Measurements from ENCODE around the gene PGM1. TPM values are rescaled to one million over a fixed set of nuclear protein-coding genes. Genes with fewer than 3 reads are reported as not detected.

Gene PGM1
- total RNA-seq, 1 experiment from 2014 or later: 67.1 TPM

DNA sequence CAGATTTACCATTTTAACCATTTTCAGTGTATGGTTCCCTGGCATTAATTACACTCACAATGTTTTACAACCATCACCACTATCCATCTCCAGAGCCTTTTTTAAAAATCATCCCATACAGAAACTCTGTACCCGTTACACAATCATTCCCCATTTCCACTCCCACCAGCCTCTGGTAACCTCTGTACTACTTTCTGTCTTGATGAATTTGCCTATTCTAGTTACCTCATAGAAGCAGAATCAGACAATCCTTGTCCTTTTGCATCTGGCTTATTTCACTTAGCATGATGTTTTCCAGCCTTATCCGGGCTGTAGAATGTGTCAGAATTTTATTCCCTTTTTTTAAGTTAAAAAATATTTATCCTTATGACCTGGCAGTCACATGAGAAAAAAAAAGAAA is 33.0 kb downstream of the PGM1 start:
- DNase-seq: no peak
- H3K9me2 ChIP-seq (replicated peaks; ENCODE audit: insufficient read depth, low read length): no peaks in the 10 kb centered on the region
- peaks cover 1% of the 10 kb centered on the region; the same call in 1 of the 2 replicates for H3K36me3 ChIP-seq (ENCODE audit: insufficient read depth, low read length)
- no peak overlapping the region for H3K9ac ChIP-seq (ENCODE audit: low read length)
- H3K4me3 ChIP-seq (ENCODE audit: low read length): no peak overlapping the region
- H3K4me2 ChIP-seq (ENCODE audit: low read depth, low read length, poor library complexity, severe bottlenecking): no peak overlapping the region
- no peaks in the 10 kb centered on the region for H3K4me1 ChIP-seq (ENCODE audit: low read length)
- no peaks in the 10 kb centered on the region for H3K27me3 ChIP-seq (ENCODE audit: low read length)
- H2AFZ ChIP-seq (ENCODE audit: low read length): no peak overlapping the region
- H3K27ac ChIP-seq (ENCODE audit: low read length): no peak overlapping the region
- H3K79me2 ChIP-seq (ENCODE audit: low read length): peaks cover 45% of the 10 kb centered on the region
- H4K20me1 ChIP-seq (ENCODE audit: insufficient read depth, low read depth, low read length): no peaks in the 10 kb centered on the region; the same call in 1 of the 2 replicates
- no peaks in the 10 kb centered on the region for H3K9me3 ChIP-seq (ENCODE audit: low read length)

DNA sequence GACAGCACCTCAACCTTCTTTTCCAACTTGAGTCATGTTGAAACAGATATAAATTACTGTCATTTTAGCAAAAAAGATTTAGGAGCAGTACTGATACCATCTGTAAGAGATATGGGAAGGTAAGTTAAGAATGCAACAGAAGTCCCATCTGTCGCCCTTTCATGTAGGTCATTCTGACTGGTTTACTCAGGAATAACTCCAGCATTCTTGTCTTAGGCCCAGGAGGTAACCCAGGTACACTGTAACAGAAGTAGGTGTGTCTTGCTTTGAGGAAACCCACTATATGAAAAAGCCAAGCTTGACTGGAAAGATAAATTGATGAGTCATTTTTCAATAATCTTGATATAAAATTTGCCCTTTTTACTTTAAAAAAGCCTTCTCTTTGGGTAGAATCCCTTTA is 35.4 kb downstream of the PGM1 start:
- Histone ChIP-seq H3K4me1 (ENCODE audit: low read length) (no peaks in the 10 kb centered on the region), H3K4me2 (ENCODE audit: low read depth, low read length, poor library complexity, severe bottlenecking) (no peak overlapping the region), H3K36me3 (ENCODE audit: insufficient read depth, low read length) (peaks cover 12% of the 10 kb centered on the region; the same call in 1 of the 2 replicates), H3K4me3 (ENCODE audit: low read length) (no peak overlapping the region), H3K27ac (ENCODE audit: low read length) (no peak overlapping the region), H3K27me3 (ENCODE audit: low read length) (no peaks in the 10 kb centered on the region), H2AFZ (ENCODE audit: low read length) (no peak overlapping the region), H4K20me1 (ENCODE audit: insufficient read depth, low read depth, low read length) (no peaks in the 10 kb centered on the region), H3K9me2 (replicated peaks; ENCODE audit: insufficient read depth, low read length) (no peaks in the 10 kb centered on the region), H3K79me2 (ENCODE audit: low read length) (peaks cover 23% of the 10 kb centered on the region), H3K9me3 (ENCODE audit: low read length) (no peaks in the 10 kb centered on the region), H3K9ac (ENCODE audit: low read length) (no peak overlapping the region)
- no peak for DNase-seq

DNA sequence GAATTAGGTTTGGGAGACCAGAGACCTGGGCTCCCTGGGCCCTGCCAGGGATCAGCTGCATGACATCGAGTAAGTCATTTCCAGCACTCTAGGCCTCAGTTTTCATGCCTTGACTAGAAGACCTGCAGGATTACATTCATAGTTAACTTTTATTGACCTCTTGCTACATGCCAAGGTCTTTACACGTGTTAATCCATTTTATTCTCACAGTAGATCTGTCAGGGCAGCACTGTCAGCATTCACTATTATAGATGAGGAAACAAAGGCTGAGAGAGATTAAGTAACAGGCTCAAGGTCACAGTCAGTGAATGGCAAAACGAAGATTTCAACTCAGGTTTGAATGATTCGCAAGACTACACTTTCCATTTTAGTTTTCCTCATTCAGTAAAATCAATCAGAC is 37.0 kb downstream of the PGM1 start:
- no peaks in the 10 kb centered on the region for H3K9me2 ChIP-seq (replicated peaks; ENCODE audit: insufficient read depth, low read length)
- peaks cover 7% of the 10 kb centered on the region; the same call in 1 of the 2 replicates for H3K79me2 ChIP-seq (ENCODE audit: low read length)
- no peaks in the 10 kb centered on the region for H3K27me3 ChIP-seq (ENCODE audit: low read length)
- no peak overlapping the region for H2AFZ ChIP-seq (ENCODE audit: low read length)
- no peak overlapping the region for H3K27ac ChIP-seq (ENCODE audit: low read length)
- H3K9me3 ChIP-seq (ENCODE audit: low read length): no peaks in the 10 kb centered on the region
- no peak overlapping the region for H3K9ac ChIP-seq (ENCODE audit: low read length)
- H3K36me3 ChIP-seq (ENCODE audit: insufficient read depth, low read length): peaks cover 12% of the 10 kb centered on the region; the same call in 1 of the 2 replicates
- H3K4me3 ChIP-seq (ENCODE audit: low read length): no peak overlapping the region
- H4K20me1 ChIP-seq (ENCODE audit: insufficient read depth, low read depth, low read length): no peaks in the 10 kb centered on the region
- no peak for DNase-seq
- H3K4me1 ChIP-seq (ENCODE audit: low read length): no peaks in the 10 kb centered on the region
- H3K4me2 ChIP-seq (ENCODE audit: low read depth, low read length, poor library complexity, severe bottlenecking): no peak overlapping the region

DNA sequence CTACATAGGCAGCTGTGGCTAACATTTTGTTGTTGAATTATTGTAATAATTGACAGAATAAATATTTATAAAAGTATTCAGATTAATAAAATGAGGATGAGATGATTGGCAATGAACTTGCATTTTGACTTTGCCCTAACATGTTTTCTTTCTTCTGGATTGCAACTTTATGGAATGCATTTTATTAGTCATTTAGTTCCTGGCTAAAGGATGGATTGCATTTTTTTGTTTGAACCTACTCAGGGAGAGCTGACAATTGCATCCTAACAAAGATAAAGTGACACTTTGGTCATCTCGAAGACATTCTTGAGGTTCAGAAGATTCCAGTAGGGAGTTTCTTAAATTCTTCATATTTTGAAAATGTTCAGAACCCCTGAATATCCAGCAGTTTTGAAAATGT is 37.5 kb downstream of the PGM1 start:
- no peaks in the 10 kb centered on the region for H4K20me1 ChIP-seq (ENCODE audit: insufficient read depth, low read depth, low read length)
- H3K27ac ChIP-seq (ENCODE audit: low read length): no peak overlapping the region
- no peak overlapping the region for H3K9ac ChIP-seq (ENCODE audit: low read length)
- H2AFZ ChIP-seq (ENCODE audit: low read length): no peak overlapping the region
- no peaks in the 10 kb centered on the region for H3K9me2 ChIP-seq (replicated peaks; ENCODE audit: insufficient read depth, low read length)
- H3K4me3 ChIP-seq (ENCODE audit: low read length): no peak overlapping the region
- H3K9me3 ChIP-seq (ENCODE audit: low read length): no peaks in the 10 kb centered on the region
- H3K27me3 ChIP-seq (ENCODE audit: low read length): no peaks in the 10 kb centered on the region
- DNase-seq: no peak
- peaks cover 12% of the 10 kb centered on the region; the same call in 1 of the 2 replicates for H3K36me3 ChIP-seq (ENCODE audit: insufficient read depth, low read length)
- H3K4me2 ChIP-seq (ENCODE audit: low read depth, low read length, poor library complexity, severe bottlenecking): no peak overlapping the region
- H3K4me1 ChIP-seq (ENCODE audit: low read length): no peaks in the 10 kb centered on the region
- H3K79me2 ChIP-seq (ENCODE audit: low read length): peaks cover 4% of the 10 kb centered on the region; the same call in 1 of the 2 replicates

DNA sequence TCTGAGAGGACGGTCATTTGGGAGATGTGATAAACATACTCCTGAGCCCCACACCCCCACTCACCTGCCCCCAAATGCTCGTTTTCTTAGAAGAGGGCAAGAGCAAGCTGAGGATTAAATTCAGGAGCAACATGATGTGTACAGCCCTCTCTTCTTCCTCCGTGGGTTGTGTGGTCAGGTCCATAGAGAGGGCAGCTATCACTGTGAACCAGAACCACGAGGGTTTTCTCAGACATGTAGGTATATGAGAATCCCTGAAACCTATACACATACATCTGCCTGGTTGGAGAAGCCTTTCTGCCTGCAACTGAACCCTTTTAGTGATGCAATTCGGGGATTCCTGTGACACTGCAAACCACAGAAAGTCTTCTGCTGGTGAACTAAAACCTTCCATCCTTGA is 38.9 kb downstream of the PGM1 start:
- H3K4me3 ChIP-seq (ENCODE audit: low read length): no peak overlapping the region
- no peak overlapping the region for H3K9ac ChIP-seq (ENCODE audit: low read length)
- no peak overlapping the region for H2AFZ ChIP-seq (ENCODE audit: low read length)
- no peak overlapping the region for H3K4me2 ChIP-seq (ENCODE audit: low read depth, low read length, poor library complexity, severe bottlenecking)
- no peaks in the 10 kb centered on the region; the same call in 1 of the 2 replicates for H3K79me2 ChIP-seq (ENCODE audit: low read length)
- H3K36me3 ChIP-seq (ENCODE audit: insufficient read depth, low read length): peaks cover 17% of the 10 kb centered on the region; the same call in 1 of the 2 replicates
- H4K20me1 ChIP-seq (ENCODE audit: insufficient read depth, low read depth, low read length): no peaks in the 10 kb centered on the region
- no peaks in the 10 kb centered on the region for H3K9me2 ChIP-seq (replicated peaks; ENCODE audit: insufficient read depth, low read length)
- H3K4me1 ChIP-seq (ENCODE audit: low read length): no peaks in the 10 kb centered on the region
- no peak for DNase-seq
- no peaks in the 10 kb centered on the region for H3K9me3 ChIP-seq (ENCODE audit: low read length)
- no peak overlapping the region for H3K27ac ChIP-seq (ENCODE audit: low read length)
- H3K27me3 ChIP-seq (ENCODE audit: low read length): no peaks in the 10 kb centered on the region

DNA sequence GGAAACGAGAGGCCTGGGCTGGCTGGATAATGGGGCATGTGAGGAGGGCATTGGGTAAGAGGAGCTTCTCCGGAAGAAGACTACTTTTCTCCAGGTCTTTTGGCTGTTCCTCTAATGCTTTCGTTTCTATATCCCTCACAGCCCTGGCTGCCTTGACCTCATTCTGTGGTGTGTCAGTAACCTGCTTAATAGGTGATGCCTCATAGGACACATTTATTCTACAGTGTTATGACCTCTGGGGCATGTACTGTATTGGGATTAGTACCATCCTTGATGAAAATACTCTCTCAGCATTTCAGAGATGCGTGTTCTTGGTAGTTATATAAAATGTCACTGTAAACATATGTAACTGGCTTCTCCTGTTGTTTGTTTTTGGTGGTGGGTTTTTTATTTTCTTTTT is 40.1 kb downstream of the PGM1 start:
- Histone ChIP-seq H3K9ac (ENCODE audit: low read length) (no peak overlapping the region), H4K20me1 (ENCODE audit: insufficient read depth, low read depth, low read length) (no peaks in the 10 kb centered on the region), H3K27ac (ENCODE audit: low read length) (no peak overlapping the region), H3K9me2 (replicated peaks; ENCODE audit: insufficient read depth, low read length) (no peaks in the 10 kb centered on the region), H3K4me3 (ENCODE audit: low read length) (no peak overlapping the region), H3K36me3 (ENCODE audit: insufficient read depth, low read length) (peaks cover 21% of the 10 kb centered on the region; the same call in 1 of the 2 replicates), H3K4me1 (ENCODE audit: low read length) (no peaks in the 10 kb centered on the region), H3K27me3 (ENCODE audit: low read length) (no peaks in the 10 kb centered on the region), H2AFZ (ENCODE audit: low read length) (no peak overlapping the region), H3K79me2 (ENCODE audit: low read length) (no peaks in the 10 kb centered on the region), H3K9me3 (ENCODE audit: low read length) (no peaks in the 10 kb centered on the region), H3K4me2 (ENCODE audit: low read depth, low read length, poor library complexity, severe bottlenecking) (no peak overlapping the region)
- DNase-seq: no peak

DNA sequence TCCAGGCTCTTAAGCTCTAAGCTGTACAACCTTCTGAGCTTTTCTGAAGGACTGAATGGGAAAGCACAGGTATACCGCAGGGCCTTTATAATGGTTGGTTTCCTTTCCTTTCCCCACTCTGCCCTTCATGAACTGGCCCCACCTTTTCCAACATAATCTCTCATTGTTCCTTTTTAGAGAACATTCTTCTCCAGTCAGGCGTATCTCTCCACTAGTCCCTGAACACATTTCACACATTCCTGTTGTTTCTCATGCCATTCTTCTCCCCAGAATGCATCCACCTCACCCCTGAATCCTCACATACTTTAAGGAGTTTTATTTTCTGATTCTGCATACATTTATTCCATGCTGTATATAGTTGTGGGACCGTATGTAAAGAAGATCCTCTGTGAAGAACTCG is 41.3 kb downstream of the PGM1 start:
- Histone ChIP-seq H2AFZ (ENCODE audit: low read length) (no peak overlapping the region), H3K9me2 (replicated peaks; ENCODE audit: insufficient read depth, low read length) (no peaks in the 10 kb centered on the region), H3K4me2 (ENCODE audit: low read depth, low read length, poor library complexity, severe bottlenecking) (no peak overlapping the region), H3K36me3 (ENCODE audit: insufficient read depth, low read length) (peaks cover 21% of the 10 kb centered on the region; the same call in 1 of the 2 replicates), H3K9ac (ENCODE audit: low read length) (no peak overlapping the region), H3K4me1 (ENCODE audit: low read length) (no peaks in the 10 kb centered on the region), H3K27me3 (ENCODE audit: low read length) (no peaks in the 10 kb centered on the region), H3K27ac (ENCODE audit: low read length) (no peak overlapping the region), H3K9me3 (ENCODE audit: low read length) (no peaks in the 10 kb centered on the region), H3K4me3 (ENCODE audit: low read length) (no peak overlapping the region), H4K20me1 (ENCODE audit: insufficient read depth, low read depth, low read length) (no peaks in the 10 kb centered on the region), H3K79me2 (ENCODE audit: low read length) (no peaks in the 10 kb centered on the region)
- no peak for DNase-seq

DNA sequence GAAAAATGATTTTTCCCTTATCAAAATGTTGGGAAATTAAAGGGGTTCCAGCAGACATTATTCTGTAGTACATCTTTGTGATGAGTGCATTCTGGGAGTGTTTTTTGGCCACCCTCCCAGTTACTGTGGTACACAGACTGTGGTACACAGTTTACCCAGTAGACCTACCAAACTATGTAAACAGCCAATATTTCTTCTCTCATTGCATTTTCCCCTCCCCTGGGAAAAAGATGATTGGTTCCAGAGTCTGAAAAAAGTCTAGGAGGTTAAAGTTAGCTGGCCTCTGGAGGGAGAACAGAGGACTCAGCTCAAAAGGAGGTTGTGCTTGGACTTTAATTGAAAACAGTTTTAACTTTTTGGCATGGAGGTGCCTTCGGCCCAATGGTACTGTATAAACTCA is 42.5 kb downstream of the PGM1 start:
- no peaks in the 10 kb centered on the region for H3K27me3 ChIP-seq (ENCODE audit: low read length)
- no peak for DNase-seq
- H3K4me3 ChIP-seq (ENCODE audit: low read length): no peak overlapping the region
- H2AFZ ChIP-seq (ENCODE audit: low read length): no peak overlapping the region
- no peaks in the 10 kb centered on the region for H3K9me2 ChIP-seq (replicated peaks; ENCODE audit: insufficient read depth, low read length)
- H4K20me1 ChIP-seq (ENCODE audit: insufficient read depth, low read depth, low read length): no peaks in the 10 kb centered on the region
- H3K79me2 ChIP-seq (ENCODE audit: low read length): no peaks in the 10 kb centered on the region
- no peak overlapping the region for H3K4me2 ChIP-seq (ENCODE audit: low read depth, low read length, poor library complexity, severe bottlenecking)
- no peak overlapping the region for H3K9ac ChIP-seq (ENCODE audit: low read length)
- H3K36me3 ChIP-seq (ENCODE audit: insufficient read depth, low read length): peaks cover 21% of the 10 kb centered on the region; the same call in 1 of the 2 replicates
- H3K4me1 ChIP-seq (ENCODE audit: low read length): no peaks in the 10 kb centered on the region
- H3K9me3 ChIP-seq (ENCODE audit: low read length): no peaks in the 10 kb centered on the region
- H3K27ac ChIP-seq (ENCODE audit: low read length): no peak overlapping the region
